ENCODE data around the gene ABHD2. TPM values are rescaled to one million over a fixed set of nuclear protein-coding genes. Genes with fewer than 3 reads are reported as not detected.

ABHD2 gene
- total RNA-seq, 1 experiment from 2014 or later = 29.7 TPM

- H3K9me3 Mint-ChIP-seq = no peaks in the 10 kb centered on the region
- TF ChIP-seq ZNF423 (CRISPR knock-in tag; IDR thresholded peaks at IDR 0.05) (no peak), CDX4 (CRISPR knock-in tag; IDR thresholded peaks at IDR 0.05; ENCODE audit: borderline replicate concordance) (no peak), SP1 (CRISPR knock-in tag; conservative IDR thresholded peaks at IDR 0.05) (no peak), ARID4B (CRISPR knock-in tag; IDR thresholded peaks at IDR 0.05; ENCODE audit: borderline replicate concordance) (no peak), OVOL2 (CRISPR knock-in tag; IDR thresholded peaks at IDR 0.05; ENCODE audit: borderline replicate concordance) (no peak), NR1H2 (CRISPR knock-in tag; IDR thresholded peaks at IDR 0.05) (no peak), AR (CRISPR knock-in tag; IDR thresholded peaks at IDR 0.05) (no peak), CBFB (CRISPR knock-in tag; IDR thresholded peaks at IDR 0.05; ENCODE audit: low read depth) (no peak)
- TF ChIP-seq, protein P1, sequence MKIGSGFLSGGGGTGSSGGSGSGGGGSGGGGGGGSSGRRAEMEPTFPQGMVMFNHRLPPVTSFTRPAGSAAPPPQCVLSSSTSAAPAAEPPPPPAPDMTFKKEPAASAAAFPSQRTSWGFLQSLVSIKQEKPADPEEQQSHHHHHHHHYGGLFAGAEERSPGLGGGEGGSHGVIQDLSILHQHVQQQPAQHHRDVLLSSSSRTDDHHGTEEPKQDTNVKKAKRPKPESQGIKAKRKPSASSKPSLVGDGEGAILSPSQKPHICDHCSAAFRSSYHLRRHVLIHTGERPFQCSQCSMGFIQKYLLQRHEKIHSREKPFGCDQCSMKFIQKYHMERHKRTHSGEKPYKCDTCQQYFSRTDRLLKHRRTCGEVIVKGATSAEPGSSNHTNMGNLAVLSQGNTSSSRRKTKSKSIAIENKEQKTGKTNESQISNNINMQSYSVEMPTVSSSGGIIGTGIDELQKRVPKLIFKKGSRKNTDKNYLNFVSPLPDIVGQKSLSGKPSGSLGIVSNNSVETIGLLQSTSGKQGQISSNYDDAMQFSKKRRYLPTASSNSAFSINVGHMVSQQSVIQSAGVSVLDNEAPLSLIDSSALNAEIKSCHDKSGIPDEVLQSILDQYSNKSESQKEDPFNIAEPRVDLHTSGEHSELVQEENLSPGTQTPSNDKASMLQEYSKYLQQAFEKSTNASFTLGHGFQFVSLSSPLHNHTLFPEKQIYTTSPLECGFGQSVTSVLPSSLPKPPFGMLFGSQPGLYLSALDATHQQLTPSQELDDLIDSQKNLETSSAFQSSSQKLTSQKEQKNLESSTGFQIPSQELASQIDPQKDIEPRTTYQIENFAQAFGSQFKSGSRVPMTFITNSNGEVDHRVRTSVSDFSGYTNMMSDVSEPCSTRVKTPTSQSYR (CRISPR knock-in tag; IDR thresholded peaks at IDR 0.05) = no peak
- no peak overlapping the region for H3K4me3 Mint-ChIP-seq
- peaks cover 18% of the 10 kb centered on the region for H3K4me1 Mint-ChIP-seq
- H3K36me3 Mint-ChIP-seq = no peaks in the 10 kb centered on the region
- no peak for DNase-seq (ENCODE audit: low spot score)
- H3K27me3 Mint-ChIP-seq (ENCODE audit: low read depth) = no peaks in the 10 kb centered on the region
- ChIA-PET CTCF (interaction anchor here (1.5 to 3.5 kb wide), 10 partner anchors 17 to 517 kb away, joined by 3 to 52 read pairs (median 14); partner anchors contain the start of gene ABHD2), POLR2A (interaction anchor here (1.6 kb wide), 1 partner anchor 19 kb away, joined by 3 read pairs; no protein-coding TSS in a partner anchor)
- no peak for ATAC-seq
- H3K27ac Mint-ChIP-seq = no peak overlapping the region
Measured at GRCh38 chr15:89170364-89170763, 82.1 kb downstream of the ABHD2 start.

DNA sequence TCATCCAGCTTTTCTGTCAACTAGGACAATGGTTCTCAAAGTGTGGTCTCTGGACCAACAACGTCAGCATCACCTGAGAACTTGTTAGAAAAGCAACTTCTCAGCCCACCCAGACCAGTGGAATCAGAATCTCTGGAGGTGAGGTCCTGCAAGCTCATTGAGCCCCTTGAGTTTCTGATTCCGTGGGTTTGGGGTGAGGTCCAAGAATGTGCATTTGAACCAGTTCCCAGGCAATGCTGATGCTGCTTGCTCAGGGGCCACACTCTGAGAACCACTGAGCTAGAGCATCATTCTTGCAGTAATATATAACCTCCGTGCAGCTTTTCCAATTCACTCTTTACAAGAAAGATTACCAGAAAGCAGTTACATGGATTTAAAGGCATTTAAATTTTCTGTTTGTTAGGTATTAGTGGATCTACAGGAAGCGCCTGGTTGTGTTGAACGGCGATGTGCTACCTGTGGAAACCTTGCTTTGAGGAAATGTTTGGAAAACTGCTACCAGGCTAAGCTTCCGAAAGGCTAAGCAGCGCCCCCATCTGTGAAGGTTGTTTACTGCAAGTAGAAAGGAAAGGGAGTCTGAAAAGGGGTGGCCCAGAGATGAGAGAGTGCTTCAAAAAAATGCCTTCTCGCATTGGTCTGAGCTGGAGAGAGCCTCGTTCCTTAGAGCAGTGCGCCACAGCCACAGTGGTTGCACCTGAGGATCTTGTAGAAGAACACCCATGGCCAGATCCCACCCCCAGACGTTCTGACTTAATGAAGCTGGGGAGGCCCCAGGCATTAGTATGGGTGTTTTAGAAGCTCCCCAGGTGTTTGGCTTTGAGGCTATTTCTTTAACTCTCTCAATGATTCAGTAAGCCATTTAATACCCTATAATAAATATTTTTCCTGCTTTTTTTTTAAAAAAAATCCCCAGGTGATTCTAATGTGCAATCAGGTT lies 83.1 kb downstream of the ABHD2 start:
- Mint-ChIP-seq H3K36me3 (no peaks in the 10 kb centered on the region), H3K9me3 (no peaks in the 10 kb centered on the region), H3K4me3 (no peak overlapping the region), H3K27me3 (ENCODE audit: low read depth) (no peaks in the 10 kb centered on the region), H3K27ac (peak overlapping the region; percentile 32; the same call in 1 of the 2 replicates), H3K4me1 (peaks cover 7% of the 10 kb centered on the region)
- TF ChIP-seq, protein P2, sequence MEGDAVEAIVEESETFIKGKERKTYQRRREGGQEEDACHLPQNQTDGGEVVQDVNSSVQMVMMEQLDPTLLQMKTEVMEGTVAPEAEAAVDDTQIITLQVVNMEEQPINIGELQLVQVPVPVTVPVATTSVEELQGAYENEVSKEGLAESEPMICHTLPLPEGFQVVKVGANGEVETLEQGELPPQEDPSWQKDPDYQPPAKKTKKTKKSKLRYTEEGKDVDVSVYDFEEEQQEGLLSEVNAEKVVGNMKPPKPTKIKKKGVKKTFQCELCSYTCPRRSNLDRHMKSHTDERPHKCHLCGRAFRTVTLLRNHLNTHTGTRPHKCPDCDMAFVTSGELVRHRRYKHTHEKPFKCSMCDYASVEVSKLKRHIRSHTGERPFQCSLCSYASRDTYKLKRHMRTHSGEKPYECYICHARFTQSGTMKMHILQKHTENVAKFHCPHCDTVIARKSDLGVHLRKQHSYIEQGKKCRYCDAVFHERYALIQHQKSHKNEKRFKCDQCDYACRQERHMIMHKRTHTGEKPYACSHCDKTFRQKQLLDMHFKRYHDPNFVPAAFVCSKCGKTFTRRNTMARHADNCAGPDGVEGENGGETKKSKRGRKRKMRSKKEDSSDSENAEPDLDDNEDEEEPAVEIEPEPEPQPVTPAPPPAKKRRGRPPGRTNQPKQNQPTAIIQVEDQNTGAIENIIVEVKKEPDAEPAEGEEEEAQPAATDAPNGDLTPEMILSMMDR (IDR thresholded peaks at IDR 0.05) = peak; percentile 76
- no peak for TF ChIP-seq ESRRA (CRISPR knock-in tag; IDR thresholded peaks at IDR 0.05; ENCODE audit: borderline replicate concordance)
- ChIA-PET POLR2A (interaction anchor here (0.7 to 1.6 kb wide), 2 partner anchors 18 to 24 kb away, joined by 3 read pairs; no protein-coding TSS in a partner anchor), CTCF (interaction anchor here (0.5 to 3.5 kb wide), 60 partner anchors 11 to 670 kb away, joined by 3 to 52 read pairs (median 5); partner anchors contain the start of genes ABHD2, FANCI and HAPLN3)
- ATAC-seq (peak; percentile 95), DNase-seq (ENCODE audit: low spot score) (peak; percentile 83)
